WTC11 (cell line): ENCODE results near the gene GAST.

Experiments used
- ATF3 ChIP-seq: sonication (generic); formaldehyde crosslinking; conservative IDR thresholded peaks from 2 replicates; pipeline ENCODE4 v1.8.1; 2022; ENCODE audit warnings: mild to moderate bottlenecking, missing genetic modification reagents
- E2F4 ChIP-seq: sonication (generic); formaldehyde crosslinking; IDR thresholded peaks from 2 replicates; pipeline ENCODE4 v1.8.1; 2022; ENCODE audit warnings: low read depth, mild to moderate bottlenecking, moderate library complexity, missing genetic modification reagents, borderline replicate concordance
- E2F5 ChIP-seq: sonication (generic); formaldehyde crosslinking; IDR thresholded peaks from 2 replicates; pipeline ENCODE4 v1.8.1; 2022; ENCODE audit warnings: mild to moderate bottlenecking, moderate library complexity, missing genetic modification reagents
- FOXK1 ChIP-seq: sonication (generic); formaldehyde crosslinking; IDR thresholded peaks from 2 replicates; pipeline ENCODE4 v1.8.0; 2022; ENCODE audit warnings: mild to moderate bottlenecking, moderate library complexity, missing genetic modification reagents
- FOXP1 ChIP-seq: sonication (generic); formaldehyde crosslinking; IDR thresholded peaks from 2 replicates; pipeline ENCODE4 v1.8.0; 2022; ENCODE audit warnings: missing genetic modification reagents, mild to moderate bottlenecking, moderate library complexity, borderline replicate concordance
- JUN ChIP-seq: sonication (generic); formaldehyde crosslinking; IDR thresholded peaks from 2 replicates; pipeline ENCODE4 v1.8.0; 2023; ENCODE audit warnings: mild to moderate bottlenecking, missing genetic modification reagents
- MAX ChIP-seq: sonication (generic); formaldehyde crosslinking; IDR thresholded peaks from 2 replicates; pipeline ENCODE4 v1.8.0; 2022; ENCODE audit warnings: mild to moderate bottlenecking, missing genetic modification reagents
- NR2C2 ChIP-seq: sonication (generic); formaldehyde crosslinking; IDR thresholded peaks from 2 replicates; pipeline ENCODE4 v1.8.0; 2022; ENCODE audit warnings: mild to moderate bottlenecking, missing genetic modification reagents
- ZNF263 ChIP-seq: sonication (generic); formaldehyde crosslinking; IDR thresholded peaks from 2 replicates; pipeline ENCODE4 v1.8.1; 2022; ENCODE audit warnings: low read depth, mild to moderate bottlenecking, moderate library complexity, missing genetic modification reagents
- ZNF317 ChIP-seq: sonication (generic); formaldehyde crosslinking; IDR thresholded peaks from 2 replicates; pipeline ENCODE4 v1.8.1; 2023; ENCODE audit warnings: low read depth, mild to moderate bottlenecking, moderate library complexity, missing genetic modification reagents, borderline replicate concordance
- ZNF423 ChIP-seq: fragments of 250-450 bp; sonication (Bioruptor Pico); IDR thresholded peaks from 2 replicates; pipeline ENCODE4 v2.1.2; 2022; ENCODE audit warnings: mild to moderate bottlenecking, moderate library complexity
- TF ChIP-seq, protein P1 (sequence below): fragments of 200-600 bp; IDR thresholded peaks from 2 replicates; pipeline ENCODE4 v1.8.0; 2022; ENCODE audit warnings: antibody characterized with exemption
- TF ChIP-seq, protein P2 (sequence below): sonication (generic); formaldehyde crosslinking; IDR thresholded peaks from 2 replicates; pipeline ENCODE4 v1.8.0; 2023; ENCODE audit warnings: missing genetic modification reagents, mild to moderate bottlenecking, borderline replicate concordance

- no peak for TF ChIP-seq FOXP1 (CRISPR knock-in tag)
- TF ChIP-seq, protein P1, sequence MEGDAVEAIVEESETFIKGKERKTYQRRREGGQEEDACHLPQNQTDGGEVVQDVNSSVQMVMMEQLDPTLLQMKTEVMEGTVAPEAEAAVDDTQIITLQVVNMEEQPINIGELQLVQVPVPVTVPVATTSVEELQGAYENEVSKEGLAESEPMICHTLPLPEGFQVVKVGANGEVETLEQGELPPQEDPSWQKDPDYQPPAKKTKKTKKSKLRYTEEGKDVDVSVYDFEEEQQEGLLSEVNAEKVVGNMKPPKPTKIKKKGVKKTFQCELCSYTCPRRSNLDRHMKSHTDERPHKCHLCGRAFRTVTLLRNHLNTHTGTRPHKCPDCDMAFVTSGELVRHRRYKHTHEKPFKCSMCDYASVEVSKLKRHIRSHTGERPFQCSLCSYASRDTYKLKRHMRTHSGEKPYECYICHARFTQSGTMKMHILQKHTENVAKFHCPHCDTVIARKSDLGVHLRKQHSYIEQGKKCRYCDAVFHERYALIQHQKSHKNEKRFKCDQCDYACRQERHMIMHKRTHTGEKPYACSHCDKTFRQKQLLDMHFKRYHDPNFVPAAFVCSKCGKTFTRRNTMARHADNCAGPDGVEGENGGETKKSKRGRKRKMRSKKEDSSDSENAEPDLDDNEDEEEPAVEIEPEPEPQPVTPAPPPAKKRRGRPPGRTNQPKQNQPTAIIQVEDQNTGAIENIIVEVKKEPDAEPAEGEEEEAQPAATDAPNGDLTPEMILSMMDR: no peak
- TF ChIP-seq ATF3: no peak
- TF ChIP-seq, protein P2, sequence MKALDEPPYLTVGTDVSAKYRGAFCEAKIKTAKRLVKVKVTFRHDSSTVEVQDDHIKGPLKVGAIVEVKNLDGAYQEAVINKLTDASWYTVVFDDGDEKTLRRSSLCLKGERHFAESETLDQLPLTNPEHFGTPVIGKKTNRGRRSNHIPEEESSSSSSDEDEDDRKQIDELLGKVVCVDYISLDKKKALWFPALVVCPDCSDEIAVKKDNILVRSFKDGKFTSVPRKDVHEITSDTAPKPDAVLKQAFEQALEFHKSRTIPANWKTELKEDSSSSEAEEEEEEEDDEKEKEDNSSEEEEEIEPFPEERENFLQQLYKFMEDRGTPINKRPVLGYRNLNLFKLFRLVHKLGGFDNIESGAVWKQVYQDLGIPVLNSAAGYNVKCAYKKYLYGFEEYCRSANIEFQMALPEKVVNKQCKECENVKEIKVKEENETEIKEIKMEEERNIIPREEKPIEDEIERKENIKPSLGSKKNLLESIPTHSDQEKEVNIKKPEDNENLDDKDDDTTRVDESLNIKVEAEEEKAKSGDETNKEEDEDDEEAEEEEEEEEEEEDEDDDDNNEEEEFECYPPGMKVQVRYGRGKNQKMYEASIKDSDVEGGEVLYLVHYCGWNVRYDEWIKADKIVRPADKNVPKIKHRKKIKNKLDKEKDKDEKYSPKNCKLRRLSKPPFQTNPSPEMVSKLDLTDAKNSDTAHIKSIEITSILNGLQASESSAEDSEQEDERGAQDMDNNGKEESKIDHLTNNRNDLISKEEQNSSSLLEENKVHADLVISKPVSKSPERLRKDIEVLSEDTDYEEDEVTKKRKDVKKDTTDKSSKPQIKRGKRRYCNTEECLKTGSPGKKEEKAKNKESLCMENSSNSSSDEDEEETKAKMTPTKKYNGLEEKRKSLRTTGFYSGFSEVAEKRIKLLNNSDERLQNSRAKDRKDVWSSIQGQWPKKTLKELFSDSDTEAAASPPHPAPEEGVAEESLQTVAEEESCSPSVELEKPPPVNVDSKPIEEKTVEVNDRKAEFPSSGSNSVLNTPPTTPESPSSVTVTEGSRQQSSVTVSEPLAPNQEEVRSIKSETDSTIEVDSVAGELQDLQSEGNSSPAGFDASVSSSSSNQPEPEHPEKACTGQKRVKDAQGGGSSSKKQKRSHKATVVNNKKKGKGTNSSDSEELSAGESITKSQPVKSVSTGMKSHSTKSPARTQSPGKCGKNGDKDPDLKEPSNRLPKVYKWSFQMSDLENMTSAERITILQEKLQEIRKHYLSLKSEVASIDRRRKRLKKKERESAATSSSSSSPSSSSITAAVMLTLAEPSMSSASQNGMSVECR: no peak
- no peak for TF ChIP-seq ZNF317
- no peak for TF ChIP-seq JUN (CRISPR knock-in tag)
- TF ChIP-seq E2F5 (CRISPR knock-in tag): no peak
- TF ChIP-seq MAX (CRISPR knock-in tag): no peak
- TF ChIP-seq ZNF263 (CRISPR knock-in tag): no peak
- no peak for TF ChIP-seq NR2C2
- TF ChIP-seq ZNF423: no peak
- no peak for TF ChIP-seq E2F4
- TF ChIP-seq FOXK1 (CRISPR knock-in tag): no peak
These were observed 25.9 kb upstream of the GAST start for GRCh38 chr17:41686281-41686680.
